Lung (tissue), 12 donors: ENCODE results near the gene ATP7B. TPM values are rescaled to one million over a fixed set of nuclear protein-coding genes. Genes with fewer than 3 reads are reported as not detected.

Experiments
- ATAC-seq: fragments of 200-7000 bp; cut with Tn5 transposase; one replicate; pipeline ENCODE4 v1.9.1; 2020; ENCODE audit warnings: moderate number of reproducible peaks; ENCODE audit not compliant: insufficient read depth, low FRiP score
- DNase-seq, 3 donors: peaks; one replicate each; pipeline ENCODE4 v3.0.0-alpha.2; 2013 to 2017
- H3K27ac ChIP-seq, 2 donors: one replicate each; pipeline ENCODE4 v1.5.1; 2013; ENCODE audit warnings: mild to moderate bottlenecking in 2 of 2, moderate library complexity in 2 of 2, control low read depth in 1 of 2, inconsistent platforms in 1 of 2, low read depth in 1 of 2, low read length in 1 of 2
- H3K27me3 ChIP-seq, 3 donors: one replicate each; pipeline ENCODE4 v1.5.1; 2013; ENCODE audit warnings: low read length in 2 of 3; ENCODE audit not compliant: control insufficient read depth in 3 of 3, insufficient read depth in 3 of 3
- H3K36me3 ChIP-seq, 4 donors: one replicate each; pipeline ENCODE4 v1.5.1; 2013; ENCODE audit warnings: low read length in 4 of 4, mild to moderate bottlenecking in 1 of 4, moderate library complexity in 1 of 4; ENCODE audit not compliant: control insufficient read depth in 4 of 4, insufficient read depth in 4 of 4
- H3K4me1 ChIP-seq, 5 donors: one replicate each; pipeline ENCODE4 v1.5.1; 2013; ENCODE audit warnings: low read length in 5 of 5, mild to moderate bottlenecking in 2 of 5, moderate library complexity in 1 of 5; ENCODE audit not compliant: control insufficient read depth in 5 of 5, insufficient read depth in 5 of 5
- H3K4me3 ChIP-seq: one replicate; pipeline ENCODE4 v1.5.1; 2013; ENCODE audit warnings: mild to moderate bottlenecking, control low read depth, moderate library complexity
- H3K9ac ChIP-seq, 2 donors: one replicate each; pipeline ENCODE4 v1.5.1; 2013; ENCODE audit warnings: low read length in 2 of 2, control low read depth in 1 of 2; ENCODE audit not compliant: insufficient read depth in 1 of 2
- H3K9me3 ChIP-seq, 4 donors: one replicate each; pipeline ENCODE4 v1.5.1; 2013; ENCODE audit warnings: low read length in 3 of 4, mild to moderate bottlenecking in 1 of 4, moderate library complexity in 1 of 4; ENCODE audit not compliant: control insufficient read depth in 4 of 4, insufficient read depth in 3 of 4
- WGBS, 2 donors: extraction: QIAGEN DNeasy Blood & Tissue Kit; methylation state at CpG; one replicate each; pipeline ENCODE4 v1.1.7; 2013; 5-methylcytosine and 5-hydroxymethylcytosine counted together
- polyA plus RNA-seq, 2 donors: library from polyadenylated mRNA; stranded (reverse); fragments of 200-250 nt; gene quantifications; one replicate each; pipeline ENCODE4 v1.2.1, GENCODE V29; 2013
- total RNA-seq, 2 donors: library from RNA; depleted of rRNA in 1 of 2; stranded (reverse); fragments of >200 nt in 1 of 2; gene quantifications; one replicate each; pipeline ENCODE4 v1.2.1, GENCODE V29; 2014 to 2021
- TF ChIP-seq, protein P1 (sequence below): IDR thresholded peaks from 2 replicates; pipeline ENCODE4 v1.5.1; 2012; ENCODE audit warnings: mild to moderate bottlenecking; ENCODE audit errors: control extremely low read depth, extremely low read depth
- donor health status: control.
- donor health status: control.
- donor health status: Bipolar disorder and iron deficiency.
- donor health status: healthy.
- donor health status: DM: yes; HTN: yes; CAD: no.

Gene ATP7B
- total and polyA plus RNA-seq, 4 donors = 1.4 to 10.2 (median 4.4) TPM

DNA sequence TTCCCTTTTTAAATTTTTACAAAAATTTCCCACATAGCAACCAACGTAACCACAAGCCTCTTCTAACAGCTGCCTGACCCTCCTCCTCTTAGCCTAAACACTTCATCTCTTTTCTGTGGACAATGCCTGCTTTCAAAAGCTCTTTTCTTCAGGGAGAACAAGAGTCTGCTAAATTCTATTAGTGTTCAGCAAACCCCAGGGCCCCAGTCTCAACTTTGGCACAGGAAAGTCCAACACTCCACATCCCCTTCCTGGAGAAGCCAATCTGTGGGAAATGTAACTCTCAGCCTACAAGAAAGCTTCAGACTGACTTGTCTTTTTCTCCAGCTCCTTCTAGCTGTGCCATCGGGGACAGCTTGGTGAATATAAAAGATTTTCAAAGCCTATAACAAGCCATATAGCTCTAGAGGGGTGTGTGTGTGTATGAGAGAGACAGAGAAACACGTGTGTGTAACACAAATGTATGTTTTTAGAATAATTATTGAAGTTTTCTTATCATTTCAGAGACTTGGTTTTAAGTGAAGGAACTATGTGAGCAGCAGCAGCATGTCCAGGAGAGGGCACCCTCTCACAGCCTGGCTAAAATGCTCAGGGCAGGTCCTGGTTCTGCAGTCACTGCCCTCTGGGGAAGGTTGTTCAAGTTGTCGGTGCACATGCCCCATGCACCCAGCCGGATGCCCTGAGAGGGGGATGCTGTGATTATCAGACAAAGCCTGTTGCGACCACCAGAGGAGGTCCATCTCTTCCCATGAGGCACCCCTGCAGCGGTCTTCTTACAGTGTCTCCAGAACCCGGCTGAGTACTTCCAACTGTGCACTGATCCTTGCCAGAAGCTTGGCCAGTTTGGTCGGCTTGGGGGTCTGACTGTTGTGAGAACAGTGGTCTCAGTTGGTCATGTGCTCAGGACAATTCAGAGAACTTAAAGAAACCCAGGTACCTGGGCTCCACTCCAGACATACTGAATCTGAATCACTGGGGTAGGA lies 115.1 kb downstream of the ATP7B start:
- H3K9me3 ChIP-seq = no peaks in the 10 kb centered on the region
- ATAC-seq (no peak), DNase-seq (peak; percentile 62 to 72 (median 69))
- H3K27ac ChIP-seq = no peak overlapping the region
- 43 to 49% methylated on average over 9 of the region's 9 CpGs for WGBS, 2 donors
- no peaks in the 10 kb centered on the region for H3K36me3 ChIP-seq
- H3K9ac ChIP-seq = no peak overlapping the region
- H3K4me1 ChIP-seq = peaks cover 0 to 4% (median 0%) of the 10 kb centered on the region in 5 donors
- H3K27me3 ChIP-seq = no peaks in the 10 kb centered on the region
- H3K4me3 ChIP-seq = no peak overlapping the region
- TF ChIP-seq, protein P1, sequence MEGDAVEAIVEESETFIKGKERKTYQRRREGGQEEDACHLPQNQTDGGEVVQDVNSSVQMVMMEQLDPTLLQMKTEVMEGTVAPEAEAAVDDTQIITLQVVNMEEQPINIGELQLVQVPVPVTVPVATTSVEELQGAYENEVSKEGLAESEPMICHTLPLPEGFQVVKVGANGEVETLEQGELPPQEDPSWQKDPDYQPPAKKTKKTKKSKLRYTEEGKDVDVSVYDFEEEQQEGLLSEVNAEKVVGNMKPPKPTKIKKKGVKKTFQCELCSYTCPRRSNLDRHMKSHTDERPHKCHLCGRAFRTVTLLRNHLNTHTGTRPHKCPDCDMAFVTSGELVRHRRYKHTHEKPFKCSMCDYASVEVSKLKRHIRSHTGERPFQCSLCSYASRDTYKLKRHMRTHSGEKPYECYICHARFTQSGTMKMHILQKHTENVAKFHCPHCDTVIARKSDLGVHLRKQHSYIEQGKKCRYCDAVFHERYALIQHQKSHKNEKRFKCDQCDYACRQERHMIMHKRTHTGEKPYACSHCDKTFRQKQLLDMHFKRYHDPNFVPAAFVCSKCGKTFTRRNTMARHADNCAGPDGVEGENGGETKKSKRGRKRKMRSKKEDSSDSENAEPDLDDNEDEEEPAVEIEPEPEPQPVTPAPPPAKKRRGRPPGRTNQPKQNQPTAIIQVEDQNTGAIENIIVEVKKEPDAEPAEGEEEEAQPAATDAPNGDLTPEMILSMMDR = peak; percentile 36

DNA sequence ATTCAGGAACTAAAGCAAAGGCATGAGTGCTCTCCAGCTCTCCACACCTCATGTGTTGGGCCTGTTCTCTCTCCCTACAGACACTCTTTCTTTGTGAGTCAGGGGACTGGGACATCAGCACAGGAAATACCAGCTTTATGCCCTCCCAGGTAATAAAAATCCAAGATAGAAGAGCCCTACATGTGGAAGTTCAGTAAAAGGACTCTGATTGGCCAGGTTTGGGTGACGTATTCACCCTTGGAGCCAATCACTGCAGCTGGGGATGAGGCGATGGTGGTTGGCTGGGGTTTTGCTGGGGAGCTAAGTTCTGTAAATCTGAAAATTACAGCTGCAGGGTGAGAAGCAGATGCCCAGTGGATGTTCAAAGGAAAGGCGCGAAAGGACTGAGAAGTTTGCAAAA lies 117.0 kb downstream of the ATP7B start:
- Histone ChIP-seq H3K9me3 (peaks cover 0 to 1% (median 0%) of the 10 kb centered on the region in 4 donors), H3K9ac (no peak overlapping the region), H3K27me3 (no peaks in the 10 kb centered on the region), H3K4me1 (peaks cover 0 to 4% (median 0%) of the 10 kb centered on the region in 5 donors), H3K36me3 (no peaks in the 10 kb centered on the region), H3K27ac (no peak overlapping the region), H3K4me3 (no peak overlapping the region)
- WGBS, 2 donors = 94 to 100% methylated on average over 4 of the region's 4 CpGs
- ATAC-seq (no peak), DNase-seq (no peak)
- TF ChIP-seq, protein P1 = no peak

DNA sequence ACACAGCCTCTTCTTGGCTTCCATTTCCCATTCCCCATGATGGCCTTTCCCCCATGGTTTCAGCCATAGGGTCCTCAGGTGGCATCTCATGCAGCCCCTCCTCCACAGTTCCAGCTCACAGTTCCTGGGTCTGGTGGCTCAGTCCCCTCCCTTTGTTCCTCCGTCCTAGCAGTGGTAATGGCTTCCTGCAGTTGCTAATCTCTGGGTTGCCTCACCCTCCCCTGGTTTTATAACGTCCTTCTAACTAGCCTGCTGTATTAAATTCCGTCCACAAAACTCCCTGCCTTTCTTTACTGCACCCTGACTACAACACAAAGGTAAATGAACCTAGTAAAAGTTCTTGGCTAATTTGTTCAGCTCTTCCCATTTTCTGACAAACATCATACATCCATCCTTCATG lies 118.6 kb downstream of the ATP7B start:
- Histone ChIP-seq H3K27me3 (no peaks in the 10 kb centered on the region), H3K9me3 (peaks cover 0 to 2% (median 0%) of the 10 kb centered on the region in 4 donors), H3K9ac (no peak overlapping the region), H3K27ac (no peak overlapping the region), H3K36me3 (no peaks in the 10 kb centered on the region), H3K4me3 (no peak overlapping the region), H3K4me1 (peaks cover 0 to 4% (median 0%) of the 10 kb centered on the region in 5 donors)
- ATAC-seq (no peak), DNase-seq (no peak)
- WGBS, 2 donors = 39 to 57% methylated on average over 3 of the region's 3 CpGs
- TF ChIP-seq, protein P1 = no peak
